ENCODE data around the gene CYB5R4. TPM values are rescaled to one million over a fixed set of nuclear protein-coding genes. Genes with fewer than 3 reads are reported as not detected.

The CYB5R4 gene
- total RNA-seq, 1 donor from 2014 or later = 13.0 TPM

DNA sequence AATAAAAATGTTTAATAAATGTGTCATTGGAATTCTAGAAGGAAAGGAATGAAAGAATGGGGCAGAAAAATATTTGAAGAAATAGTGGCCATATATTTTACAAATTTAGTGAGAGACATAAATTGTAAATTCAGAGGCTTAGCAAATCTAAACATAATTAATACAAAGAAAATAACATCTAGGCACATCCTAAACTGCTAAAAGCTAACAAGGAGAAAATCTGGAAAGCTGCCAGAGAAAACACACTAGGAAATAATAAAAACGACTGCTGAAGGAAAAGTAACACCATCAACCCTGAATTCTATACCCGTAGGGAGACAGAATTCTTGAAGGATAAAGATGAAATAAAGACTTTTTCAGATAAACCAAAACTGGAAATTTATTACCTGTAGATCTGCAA lies 23.8 kb downstream of the CYB5R4 start:
- no peaks in the 10 kb centered on the region for H3K36me3 Mint-ChIP-seq (ENCODE audit: low read depth)
- peak overlapping the region; percentile 52 for H3K27ac Mint-ChIP-seq (ENCODE audit: unreplicated experiment)
- no peaks in the 10 kb centered on the region for H3K27me3 Mint-ChIP-seq (ENCODE audit: low read depth)
- TF ChIP-seq, protein P1, sequence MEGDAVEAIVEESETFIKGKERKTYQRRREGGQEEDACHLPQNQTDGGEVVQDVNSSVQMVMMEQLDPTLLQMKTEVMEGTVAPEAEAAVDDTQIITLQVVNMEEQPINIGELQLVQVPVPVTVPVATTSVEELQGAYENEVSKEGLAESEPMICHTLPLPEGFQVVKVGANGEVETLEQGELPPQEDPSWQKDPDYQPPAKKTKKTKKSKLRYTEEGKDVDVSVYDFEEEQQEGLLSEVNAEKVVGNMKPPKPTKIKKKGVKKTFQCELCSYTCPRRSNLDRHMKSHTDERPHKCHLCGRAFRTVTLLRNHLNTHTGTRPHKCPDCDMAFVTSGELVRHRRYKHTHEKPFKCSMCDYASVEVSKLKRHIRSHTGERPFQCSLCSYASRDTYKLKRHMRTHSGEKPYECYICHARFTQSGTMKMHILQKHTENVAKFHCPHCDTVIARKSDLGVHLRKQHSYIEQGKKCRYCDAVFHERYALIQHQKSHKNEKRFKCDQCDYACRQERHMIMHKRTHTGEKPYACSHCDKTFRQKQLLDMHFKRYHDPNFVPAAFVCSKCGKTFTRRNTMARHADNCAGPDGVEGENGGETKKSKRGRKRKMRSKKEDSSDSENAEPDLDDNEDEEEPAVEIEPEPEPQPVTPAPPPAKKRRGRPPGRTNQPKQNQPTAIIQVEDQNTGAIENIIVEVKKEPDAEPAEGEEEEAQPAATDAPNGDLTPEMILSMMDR (IDR thresholded peaks at IDR 0.05) = no peak
- H3K4me3 Mint-ChIP-seq (ENCODE audit: unreplicated experiment) = no peak overlapping the region
- H3K4me1 Mint-ChIP-seq (ENCODE audit: low read depth) = peaks cover 45% of the 10 kb centered on the region
- DNase-seq (ENCODE audit: low spot score) = no peak
- no peaks in the 10 kb centered on the region for H3K9me3 Mint-ChIP-seq (ENCODE audit: low read depth)

DNA sequence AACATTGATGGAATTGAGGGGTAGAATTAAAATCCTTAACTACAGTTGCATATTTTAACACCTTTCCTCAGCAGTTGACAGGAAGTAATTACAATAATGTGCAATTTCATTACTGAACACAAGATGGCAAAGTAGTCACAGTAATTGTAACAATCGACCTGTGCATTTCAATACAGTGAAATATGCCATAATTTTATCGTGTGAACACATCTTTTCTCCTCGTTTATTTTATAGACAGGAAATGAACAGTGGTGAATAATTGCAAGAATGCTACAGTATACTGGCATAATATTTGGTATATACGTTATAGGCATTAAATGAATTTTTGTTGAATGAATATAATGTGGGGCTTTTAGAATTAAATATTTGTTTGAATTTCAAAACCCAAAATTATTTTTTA lies 25.0 kb downstream of the CYB5R4 start:
- H3K36me3 Mint-ChIP-seq (ENCODE audit: low read depth) = peaks cover 4% of the 10 kb centered on the region
- no peaks in the 10 kb centered on the region for H3K27me3 Mint-ChIP-seq (ENCODE audit: low read depth)
- H3K4me1 Mint-ChIP-seq (ENCODE audit: low read depth) = peaks cover 44% of the 10 kb centered on the region
- peak overlapping the region; percentile 42 for H3K27ac Mint-ChIP-seq (ENCODE audit: unreplicated experiment)
- H3K9me3 Mint-ChIP-seq (ENCODE audit: low read depth) = peaks cover 4% of the 10 kb centered on the region
- H3K4me3 Mint-ChIP-seq (ENCODE audit: unreplicated experiment) = no peak overlapping the region
- TF ChIP-seq, protein P1 (IDR thresholded peaks at IDR 0.05) = peak; percentile 95
- no peak for DNase-seq (ENCODE audit: low spot score)

DNA sequence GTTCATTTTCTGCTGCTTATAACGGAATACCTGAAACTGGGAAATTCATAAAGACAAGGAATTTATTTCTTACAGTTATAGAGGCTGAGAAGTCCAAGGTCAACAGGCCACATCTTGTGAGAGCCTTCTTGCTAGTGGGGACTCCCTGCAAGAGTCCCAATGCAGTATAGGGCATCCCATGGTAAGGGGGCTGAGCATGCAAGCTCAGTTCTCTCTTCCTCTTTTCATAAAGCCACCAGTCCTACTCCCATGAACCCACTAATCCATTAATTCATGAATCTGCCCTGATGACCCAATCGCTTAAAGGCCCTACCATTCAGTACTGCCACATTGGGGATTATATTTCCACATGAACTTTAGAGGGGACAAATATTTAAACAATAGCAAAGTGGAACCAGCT lies 26.5 kb downstream of the CYB5R4 start:
- TF ChIP-seq, protein P1 (IDR thresholded peaks at IDR 0.05) = no peak
- Mint-ChIP-seq H3K9me3 (ENCODE audit: low read depth) (peaks cover 9% of the 10 kb centered on the region), H3K4me1 (ENCODE audit: low read depth) (peaks cover 41% of the 10 kb centered on the region), H3K4me3 (ENCODE audit: unreplicated experiment) (no peak overlapping the region), H3K36me3 (ENCODE audit: low read depth) (peaks cover 7% of the 10 kb centered on the region), H3K27me3 (ENCODE audit: low read depth) (no peaks in the 10 kb centered on the region), H3K27ac (ENCODE audit: unreplicated experiment) (no peak overlapping the region)
- DNase-seq (ENCODE audit: low spot score) = no peak

DNA sequence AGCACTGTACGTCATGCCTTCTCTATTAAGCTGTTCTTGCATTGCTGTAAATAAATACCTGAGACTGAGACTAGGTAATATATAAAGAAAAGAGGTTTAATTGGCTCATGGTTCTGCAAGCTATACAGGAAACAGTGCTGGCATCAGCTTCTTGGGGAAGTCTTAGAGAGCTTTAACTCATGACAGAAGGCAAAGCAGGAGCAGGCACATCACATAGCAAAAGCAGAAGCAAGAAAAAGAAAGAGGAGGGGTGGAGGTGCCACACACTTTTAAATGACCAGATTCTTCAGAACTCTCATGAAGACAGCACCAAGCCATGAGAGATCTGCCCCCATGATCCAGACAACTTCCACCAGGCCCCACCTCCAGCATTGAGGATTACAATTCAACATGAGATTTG lies 30.1 kb downstream of the CYB5R4 start:
- Mint-ChIP-seq H3K4me3 (ENCODE audit: unreplicated experiment) (no peak overlapping the region), H3K27ac (ENCODE audit: unreplicated experiment) (no peak overlapping the region), H3K9me3 (ENCODE audit: low read depth) (peaks cover 9% of the 10 kb centered on the region), H3K36me3 (ENCODE audit: low read depth) (peaks cover 7% of the 10 kb centered on the region), H3K4me1 (ENCODE audit: low read depth) (peaks cover 13% of the 10 kb centered on the region), H3K27me3 (ENCODE audit: low read depth) (no peaks in the 10 kb centered on the region)
- DNase-seq (ENCODE audit: low spot score) = no peak
- TF ChIP-seq, protein P1 (IDR thresholded peaks at IDR 0.05) = no peak

DNA sequence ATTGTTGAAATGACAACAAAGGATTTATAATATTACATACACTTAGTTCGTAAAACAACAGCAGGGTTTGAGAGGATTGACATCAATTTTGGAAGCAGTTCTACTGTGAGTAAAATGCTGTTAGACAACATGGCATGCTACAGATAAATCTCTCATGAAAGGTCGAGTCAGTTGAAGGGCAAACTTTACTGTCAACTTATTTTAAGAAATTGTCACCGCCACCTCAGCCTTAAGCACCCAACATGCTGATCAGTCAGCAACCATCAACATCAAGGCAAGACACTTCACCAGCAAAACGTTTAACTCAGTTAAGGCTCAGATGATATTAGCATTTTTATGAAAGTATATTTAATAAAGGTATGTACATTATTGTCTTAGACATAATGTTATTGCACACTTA lies 31.0 kb downstream of the CYB5R4 start:
- peaks cover 6% of the 10 kb centered on the region for H3K4me1 Mint-ChIP-seq (ENCODE audit: low read depth)
- H3K27ac Mint-ChIP-seq (ENCODE audit: unreplicated experiment) = no peak overlapping the region
- no peak for DNase-seq (ENCODE audit: low spot score)
- peaks cover 9% of the 10 kb centered on the region for H3K9me3 Mint-ChIP-seq (ENCODE audit: low read depth)
- H3K27me3 Mint-ChIP-seq (ENCODE audit: low read depth) = no peaks in the 10 kb centered on the region
- TF ChIP-seq, protein P1 (IDR thresholded peaks at IDR 0.05) = no peak
- peaks cover 7% of the 10 kb centered on the region for H3K36me3 Mint-ChIP-seq (ENCODE audit: low read depth)
- no peak overlapping the region for H3K4me3 Mint-ChIP-seq (ENCODE audit: unreplicated experiment)
